GM18498 (cell line): ENCODE data around the gene ZNF280B.
"Not testable (repeated sequence)": the region's sequence is repeated elsewhere in the genome, so short reads cannot be mapped to it uniquely, and the experiment has no call there.

Source experiments
- ATAC-seq: cut with Tn5 transposase; IDR thresholded peaks from one replicate; pipeline ENCODE4 v1.9.1; 2021; ENCODE audit warnings: mild to moderate bottlenecking, moderate library complexity; ENCODE audit not compliant: unreplicated experiment

Gene ZNF280B

GRCh38 chr22:22510833-22511232 lies 2.3 kb upstream of the ZNF280B start:
- not testable (repeated sequence) for ATAC-seq

- ATAC-seq: not testable (repeated sequence)
These were observed 1.4 kb upstream of the ZNF280B start for GRCh38 chr22:22509912-22510311.

- ATAC-seq: no peak
These were observed 734 bp downstream of the ZNF280B start for GRCh38 chr22:22507743-22508273.

GRCh38 chr22:22506736-22507135 lies 1.8 kb downstream of the ZNF280B start:
- no peak for ATAC-seq

- ATAC-seq: no peak
These were observed 10.3 kb downstream of the ZNF280B start for GRCh38 chr22:22498267-22498666.

- ATAC-seq: not testable (repeated sequence)
These were observed 17.0 kb downstream of the ZNF280B start for GRCh38 chr22:22491589-22491988.

GRCh38 chr22:22488736-22489135 lies 19.8 kb downstream of the ZNF280B start:
- ATAC-seq: no peak

GRCh38 chr22:22487869-22488597 lies 20.5 kb downstream of the ZNF280B start:
- ATAC-seq: no peak

GRCh38 chr22:22487059-22487458 lies 21.5 kb downstream of the ZNF280B start:
- ATAC-seq: no peak

GRCh38 chr22:22486132-22486899 lies 22.2 kb downstream of the ZNF280B start:
- no peak for ATAC-seq

- no peak for ATAC-seq
These were observed 23.0 kb downstream of the ZNF280B start for GRCh38 chr22:22485524-22485923.

- no peak for ATAC-seq
These were observed 24.5 kb downstream of the ZNF280B start for GRCh38 chr22:22484023-22484422.

GRCh38 chr22:22480940-22481339 lies 27.6 kb downstream of the ZNF280B start:
- no peak for ATAC-seq

GRCh38 chr22:22479999-22480532 lies 28.5 kb downstream of the ZNF280B start:
- ATAC-seq: no peak

GRCh38 chr22:22479116-22479515 lies 29.4 kb downstream of the ZNF280B start:
- ATAC-seq: no peak

GRCh38 chr22:22478470-22478869 lies 30.1 kb downstream of the ZNF280B start:
- no peak for ATAC-seq

- ATAC-seq: no peak
These were observed 33.8 kb downstream of the ZNF280B start for GRCh38 chr22:22474733-22475132.

GRCh38 chr22:22471104-22471503 lies 37.4 kb downstream of the ZNF280B start:
- ATAC-seq: not testable (repeated sequence)

GRCh38 chr22:22469527-22469926 lies 39.0 kb downstream of the ZNF280B start:
- no peak for ATAC-seq

GRCh38 chr22:22468794-22469469 lies 39.6 kb downstream of the ZNF280B start:
- not testable (repeated sequence) for ATAC-seq

GRCh38 chr22:22467112-22467511 lies 41.4 kb downstream of the ZNF280B start:
- no peak for ATAC-seq
